B cell (primary cell): Measurements from ENCODE around the gene BMPR1A.

Experiments used
- EZH2 ChIP-seq: IDR thresholded peaks from 2 replicates; pipeline ENCODE4 v1.6.1; 2012; ENCODE audit warnings: borderline replicate concordance, low read depth, mild to moderate bottlenecking, moderate library complexity, low read length; ENCODE audit not compliant: insufficient read depth, poor library complexity, severe bottlenecking
- TF ChIP-seq, protein P1 (sequence below): fragments of 200-600 bp; IDR thresholded peaks from one replicate; pipeline ENCODE4 v1.8.0; 2022; ENCODE audit warnings: antibody characterized with exemption, mild to moderate bottlenecking

DNA sequence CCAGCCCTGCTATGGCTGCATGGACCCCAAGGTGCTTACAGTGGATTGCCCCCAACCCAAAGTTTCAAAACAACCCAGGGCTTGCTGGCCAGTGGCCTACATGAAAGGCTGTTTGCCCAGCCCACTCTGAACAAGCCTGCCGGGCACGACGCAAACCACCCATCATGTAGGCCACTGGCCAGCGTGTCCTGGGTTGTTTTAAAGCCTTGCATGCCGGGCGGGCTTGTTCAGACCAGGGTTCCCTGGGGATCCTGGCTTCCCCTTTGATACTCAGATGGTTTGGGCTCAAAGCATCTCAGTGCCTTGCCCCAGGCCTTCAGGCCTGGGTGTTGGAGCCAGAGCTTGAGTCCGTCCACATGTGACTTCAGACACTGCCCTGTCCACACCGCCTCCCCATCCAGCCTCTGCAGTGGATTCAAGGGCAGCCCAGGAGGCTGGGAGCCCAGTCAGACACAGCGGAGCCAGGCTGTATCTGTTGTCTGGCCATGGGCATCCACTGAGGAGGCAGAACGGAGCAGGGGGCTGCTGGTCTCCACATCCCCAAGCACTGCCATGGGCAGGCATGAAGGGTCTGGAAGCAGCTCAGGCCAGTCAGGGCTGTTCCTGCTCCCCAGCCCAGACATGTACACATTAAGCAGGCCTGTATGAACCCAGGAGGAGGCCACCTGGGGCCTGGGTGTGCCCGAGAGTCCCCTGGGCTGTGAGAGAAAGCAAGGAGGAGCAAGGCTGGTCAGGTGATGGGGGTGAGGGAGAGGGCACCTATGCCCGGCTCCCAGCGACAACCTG lies 207.8 kb downstream of the BMPR1A start:
- TF ChIP-seq, protein P1, sequence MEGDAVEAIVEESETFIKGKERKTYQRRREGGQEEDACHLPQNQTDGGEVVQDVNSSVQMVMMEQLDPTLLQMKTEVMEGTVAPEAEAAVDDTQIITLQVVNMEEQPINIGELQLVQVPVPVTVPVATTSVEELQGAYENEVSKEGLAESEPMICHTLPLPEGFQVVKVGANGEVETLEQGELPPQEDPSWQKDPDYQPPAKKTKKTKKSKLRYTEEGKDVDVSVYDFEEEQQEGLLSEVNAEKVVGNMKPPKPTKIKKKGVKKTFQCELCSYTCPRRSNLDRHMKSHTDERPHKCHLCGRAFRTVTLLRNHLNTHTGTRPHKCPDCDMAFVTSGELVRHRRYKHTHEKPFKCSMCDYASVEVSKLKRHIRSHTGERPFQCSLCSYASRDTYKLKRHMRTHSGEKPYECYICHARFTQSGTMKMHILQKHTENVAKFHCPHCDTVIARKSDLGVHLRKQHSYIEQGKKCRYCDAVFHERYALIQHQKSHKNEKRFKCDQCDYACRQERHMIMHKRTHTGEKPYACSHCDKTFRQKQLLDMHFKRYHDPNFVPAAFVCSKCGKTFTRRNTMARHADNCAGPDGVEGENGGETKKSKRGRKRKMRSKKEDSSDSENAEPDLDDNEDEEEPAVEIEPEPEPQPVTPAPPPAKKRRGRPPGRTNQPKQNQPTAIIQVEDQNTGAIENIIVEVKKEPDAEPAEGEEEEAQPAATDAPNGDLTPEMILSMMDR: no peak
- no peak for TF ChIP-seq EZH2
